CD4-positive, alpha-beta memory T cell (primary cell): ENCODE data around the gene PKN3. TPM values are rescaled to one million over a fixed set of nuclear protein-coding genes. Genes with fewer than 3 reads are reported as not detected.

Experiments used
- CTCF ChIA-PET: fragments of 350-600 bp; sonication (Branson Sonifier 250); formaldehyde crosslinking; loops from one replicate; lab custom pipeline; 2021; ENCODE audit warnings: inconsistent platforms; ENCODE audit not compliant: partially characterized antibody; lab: Charles Lee
- POLR2A ChIA-PET: fragments of 350-600 bp; sonication (Branson Sonifier 250); formaldehyde crosslinking; loops from one replicate; lab custom pipeline; 2021; ENCODE audit not compliant: partially characterized antibody; lab: Charles Lee
- DNase-seq, 5 donors: peaks; one replicate each; pipeline versions ENCODE4 v3.0.0 to v3.0.0-alpha.2; 2020 to 2022; ENCODE audit warnings: mixed read lengths in 1 of 5
- H3K27ac ChIP-seq: one replicate; pipeline ENCODE4 v1.7.0; 2013; ENCODE audit warnings: low read depth, low read length
- H3K27me3 ChIP-seq: 2 replicates; pipeline ENCODE4 v1.7.0; 2013; ENCODE audit warnings: mild to moderate bottlenecking, low read length, moderate library complexity; ENCODE audit not compliant: insufficient read depth
- H3K36me3 ChIP-seq: 2 replicates; pipeline ENCODE4 v1.7.0; 2013; ENCODE audit warnings: mild to moderate bottlenecking, low read length, moderate library complexity; ENCODE audit not compliant: insufficient read depth
- H3K4me1 ChIP-seq: 2 replicates; pipeline ENCODE4 v1.7.0; 2013; ENCODE audit warnings: mild to moderate bottlenecking, low read length, moderate library complexity; ENCODE audit not compliant: insufficient read depth
- H3K4me3 ChIP-seq, 2 donors: one replicate each; pipeline ENCODE4 v1.7.0; 2013; ENCODE audit warnings: low read length in 2 of 2, mild to moderate bottlenecking in 1 of 2
- H3K9me3 ChIP-seq, 2 donors: one replicate each; pipeline ENCODE4 v1.7.0; 2013; ENCODE audit warnings: low read length in 2 of 2, control low read depth in 1 of 2; ENCODE audit not compliant: control insufficient read depth in 1 of 2
- H3K27ac Mint-ChIP-seq, 7 donors: one replicate each; pipeline ENCODE4 v1.8.0; 2020 to 2021; ENCODE audit warnings: mixed read lengths in 7 of 7, mild to moderate bottlenecking in 6 of 7, inconsistent platforms in 3 of 7, moderate library complexity in 3 of 7
- H3K27me3 Mint-ChIP-seq, 2 donors: one replicate each; pipeline ENCODE4 v1.8.0; 2020 to 2021; ENCODE audit warnings: mixed read lengths in 2 of 2
- H3K36me3 Mint-ChIP-seq, 2 donors: one replicate each; pipeline ENCODE4 v1.8.0; 2020 to 2021; ENCODE audit warnings: mixed read lengths in 2 of 2, inconsistent platforms in 1 of 2, mild to moderate bottlenecking in 1 of 2
- H3K4me1 Mint-ChIP-seq, 4 donors: one replicate each; pipeline ENCODE4 v1.8.0; 2020 to 2021; ENCODE audit warnings: mixed read lengths in 4 of 4, mild to moderate bottlenecking in 1 of 4
- H3K4me3 Mint-ChIP-seq, 8 donors: one replicate each; pipeline ENCODE4 v1.8.0; 2020 to 2021; ENCODE audit warnings: mixed read lengths in 8 of 8, mild to moderate bottlenecking in 7 of 8, moderate library complexity in 6 of 8, inconsistent platforms in 3 of 8
- H3K9me3 Mint-ChIP-seq, 8 donors: one replicate each; pipeline ENCODE4 v1.8.0; 2020 to 2021; ENCODE audit warnings: mixed read lengths in 8 of 8, mild to moderate bottlenecking in 5 of 8, inconsistent platforms in 3 of 8, moderate library complexity in 1 of 8
- intact Hi-C: fragments of 100-400 bp; cut with micrococcal nuclease; formaldehyde crosslinking; loops from one replicate; pipeline ENCODE4 v1.15.1; 2023
- polyA plus RNA-seq, 2 donors: library from polyadenylated mRNA; unstranded; fragments of 300-500 nt; fragmentation: Illumina TruSeq; gene quantifications; one replicate each; pipeline ENCODE4 v1.2.3, GENCODE V29; 2021
- total RNA-seq, 2 experiments: library from RNA; stranded (reverse); gene quantifications; one replicate each; pipeline ENCODE4 v1.2.3, GENCODE V29; 2021

Gene PKN3
- total and polyA plus RNA-seq, 4 experiments from 2014 or later = 0.48 to 2.6 (median 1.5) TPM

DNA sequence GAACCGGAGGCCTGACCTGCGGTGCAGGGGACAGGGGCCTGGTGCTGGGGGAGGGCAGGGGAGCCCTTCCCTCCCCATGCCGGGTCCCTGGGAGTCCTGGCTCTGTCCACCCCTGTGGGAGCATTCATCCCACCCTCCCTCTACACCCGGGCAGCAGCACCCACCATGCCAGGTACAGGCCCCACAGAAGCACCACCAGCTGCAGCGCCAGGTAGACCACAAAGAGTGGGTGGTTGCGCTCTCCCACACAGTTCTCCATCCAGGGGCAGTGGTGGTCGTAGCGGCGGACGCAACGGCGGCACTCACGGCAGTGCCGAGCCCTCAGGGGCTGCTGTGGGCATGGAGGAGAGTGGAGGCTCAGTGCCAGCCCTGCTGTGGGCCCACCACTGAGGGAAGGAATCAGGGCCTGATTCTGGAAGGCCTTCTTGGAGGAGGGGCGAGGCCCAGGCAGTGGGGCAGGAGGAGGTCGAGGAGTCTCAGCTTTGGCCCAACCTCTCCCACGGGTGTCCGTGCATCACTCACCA is 19.2 kb downstream of the PKN3 start:
- Mint-ChIP-seq H3K27ac (peak overlapping the region in 2 of 7 donors; percentile 58 to 89), H3K9me3 (peaks cover 0 to 8% (median 0%) of the 10 kb centered on the region in 8 donors), H3K36me3 (peaks cover 0 to 17% of the 10 kb centered on the region in 2 donors), H3K27me3 (no peaks in the 10 kb centered on the region), H3K4me3 (peak overlapping the region in 1 of 8 donors; percentile 46), H3K4me1 (peaks cover 23 to 45% (median 29%) of the 10 kb centered on the region in 4 donors)
- DNase-seq = no peak
- Histone ChIP-seq H3K27me3 (no peaks in the 10 kb centered on the region), H3K36me3 (peaks cover 4% of the 10 kb centered on the region), H3K4me3 (no peak overlapping the region), H3K4me1 (peaks cover 28% of the 10 kb centered on the region), H3K9me3 (no peaks in the 10 kb centered on the region), H3K27ac (no peak overlapping the region)
- ChIA-PET CTCF (interaction anchor here (1.0 kb wide), 1 partner anchor 11 kb away, joined by 3 read pairs; no protein-coding TSS in a partner anchor), POLR2A (interaction anchor here (0.6 to 3.2 kb wide), 3 partner anchors 29 to 170 kb away, joined by 3 to 16 read pairs (median 3); partner anchors contain the start of gene SPTAN1)
- intact Hi-C loops = loop anchor here (10.0 kb wide), 1 partner anchor 93 kb away; the partner anchor contains the start of gene ENDOG

GRCh38 chr9:128722380-128723351 is 20.4 kb downstream of the PKN3 start:
- H3K9me3 ChIP-seq = no peaks in the 10 kb centered on the region
- no peak for DNase-seq
- intact Hi-C loops = loop anchor here (10.0 kb wide), 1 partner anchor 92 kb away; the partner anchor contains the start of gene ENDOG
- Mint-ChIP-seq H3K36me3 (peaks cover 0 to 17% of the 10 kb centered on the region in 2 donors), H3K9me3 (peaks cover 0 to 8% (median 0%) of the 10 kb centered on the region in 8 donors), H3K4me1 (peaks cover 23 to 45% (median 32%) of the 10 kb centered on the region in 4 donors), H3K4me3 (peak overlapping the region; percentile 39 to 94 (median 91)), H3K27ac (peak overlapping the region; percentile 57 to 97 (median 95)), H3K27me3 (no peaks in the 10 kb centered on the region)
- peaks cover 4% of the 10 kb centered on the region for H3K36me3 ChIP-seq
- no peaks in the 10 kb centered on the region for H3K27me3 ChIP-seq
- CTCF ChIA-PET = interaction anchor here (1.0 kb wide), 1 partner anchor 10 kb away, joined by 3 read pairs; no protein-coding TSS in a partner anchor
- H3K27ac ChIP-seq = peak overlapping the region; percentile 70
- peaks cover 28% of the 10 kb centered on the region for H3K4me1 ChIP-seq
- POLR2A ChIA-PET = interaction anchor here (1.5 to 3.7 kb wide), 5 partner anchors 34 to 171 kb away, joined by 4 to 37 read pairs (median 16); partner anchors contain the start of genes DYNC2I2, SET, SPTAN1 and ZER1
- H3K4me3 ChIP-seq = no peak overlapping the region

- Mint-ChIP-seq H3K4me1 (peaks cover 23 to 45% (median 32%) of the 10 kb centered on the region in 4 donors), H3K4me3 (peak overlapping the region; percentile 90 to 94 (median 92)), H3K9me3 (peaks cover 0 to 8% (median 0%) of the 10 kb centered on the region in 8 donors), H3K36me3 (peaks cover 0 to 17% of the 10 kb centered on the region in 2 donors), H3K27ac (peak overlapping the region; percentile 87 to 97 (median 95)), H3K27me3 (no peaks in the 10 kb centered on the region)
- ChIA-PET CTCF (interaction anchor here (1.7 kb wide), 1 partner anchor 15 kb away, joined by 4 read pairs; no protein-coding TSS in a partner anchor), POLR2A (interaction anchor here (1.0 to 3.7 kb wide), 21 partner anchors 8 to 357 kb away, joined by 3 to 37 read pairs (median 5); partner anchors contain the start of genes DYNC2I2, ENDOG, MIGA2 and SET)
- H3K4me3 ChIP-seq = peak overlapping the region; percentile 79 to 95
- H3K27ac ChIP-seq = peak overlapping the region; percentile 70
- DNase-seq = no peak
- no peaks in the 10 kb centered on the region for H3K27me3 ChIP-seq
- peaks cover 4% of the 10 kb centered on the region for H3K36me3 ChIP-seq
- H3K9me3 ChIP-seq = no peaks in the 10 kb centered on the region
- intact Hi-C loops = loop anchor here (10.0 kb wide), 1 partner anchor 91 kb away; the partner anchor contains the start of gene ENDOG
- peaks cover 28% of the 10 kb centered on the region for H3K4me1 ChIP-seq
Measured at GRCh38 chr9:128723352-128723865, 21.1 kb downstream of the PKN3 start.

- peaks cover 0 to 8% (median 0%) of the 10 kb centered on the region in 8 donors for H3K9me3 Mint-ChIP-seq
- Histone ChIP-seq H3K36me3 (peaks cover 4% of the 10 kb centered on the region), H3K27ac (peak within 1 kb of the TSS; percentile 70), H3K4me3 (peak within 1 kb of the TSS; percentile 89 to 95), H3K27me3 (no peaks in the 10 kb centered on the region), H3K9me3 (no peaks in the 10 kb centered on the region), H3K4me1 (peaks cover 28% of the 10 kb centered on the region)
- POLR2A ChIA-PET = interaction anchor here (0.7 to 3.7 kb wide), 30 partner anchors 9 to 356 kb away, joined by 3 to 37 read pairs (median 5); partner anchors contain the start of genes DYNC2I2, ENDOG, KYAT1 and LRRC8A
- H3K36me3 Mint-ChIP-seq = peaks cover 0 to 17% of the 10 kb centered on the region in 2 donors
- H3K4me1 Mint-ChIP-seq = peaks cover 23 to 45% (median 32%) of the 10 kb centered on the region in 4 donors
- DNase-seq = peak; percentile 98 to 99 (median 99)
- intact Hi-C loops = loop anchor here (1.0 to 10.0 kb wide), 7 partner anchors 22 to 268 kb away; partner anchors contain the start of genes DYNC2I2, ENDOG, ODF2 and PKN3
- no peaks in the 10 kb centered on the region for H3K27me3 Mint-ChIP-seq
- peak within 1 kb of the TSS; percentile 90 to 94 (median 92) for H3K4me3 Mint-ChIP-seq
- CTCF ChIA-PET = interaction anchor here (0.9 to 1.7 kb wide), 5 partner anchors 11 to 362 kb away, joined by 3 to 4 read pairs (median 3); no protein-coding TSS in a partner anchor
- H3K27ac Mint-ChIP-seq = peak within 1 kb of the TSS; percentile 89 to 97 (median 95)
Measured at GRCh38 chr9:128723866-128724743, 21.8 kb downstream of the PKN3 start, which contains the start of gene ZDHHC12. Gene ZDHHC12 (minus strand): TSS chr9:128724127. CDS start chr9:128724093, 34 bp downstream.

DNA sequence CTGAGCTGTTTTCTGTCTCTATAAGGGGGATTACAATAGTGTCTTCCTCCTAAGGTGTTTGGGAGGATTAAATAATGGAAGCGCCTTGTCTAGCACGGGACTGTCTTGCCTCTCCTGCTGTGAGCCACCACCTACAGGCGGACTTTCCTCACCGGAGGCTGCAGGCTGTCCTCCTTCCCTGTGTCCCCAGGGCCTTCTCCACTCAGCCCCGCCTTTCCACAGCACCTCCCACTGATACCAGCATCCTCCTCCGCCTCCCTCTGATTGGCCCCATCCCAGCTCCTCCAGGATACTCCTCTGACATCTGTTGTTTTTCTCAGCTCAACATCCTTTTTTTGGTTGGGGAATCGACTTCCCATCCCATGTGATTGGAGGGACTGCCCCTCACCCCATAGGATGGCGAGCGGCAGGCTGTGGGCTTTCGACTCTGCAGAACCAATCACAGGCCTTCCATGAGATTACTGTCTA is 22.5 kb downstream of the PKN3 start:
- no peaks in the 10 kb centered on the region for H3K27me3 ChIP-seq
- ChIA-PET CTCF (interaction anchor here (0.9 to 1.7 kb wide), 5 partner anchors 10 to 362 kb away, joined by 3 to 4 read pairs (median 3); no protein-coding TSS in a partner anchor), POLR2A (interaction anchor here (0.7 to 3.7 kb wide), 28 partner anchors 9 to 355 kb away, joined by 3 to 37 read pairs (median 5); partner anchors contain the start of genes DYNC2I2, ENDOG, KYAT1 and LRRC8A)
- no peaks in the 10 kb centered on the region for H3K9me3 ChIP-seq
- H3K4me3 Mint-ChIP-seq = peak overlapping the region; percentile 86 to 94 (median 92)
- peaks cover 4% of the 10 kb centered on the region for H3K36me3 ChIP-seq
- peaks cover 0 to 17% of the 10 kb centered on the region in 2 donors for H3K36me3 Mint-ChIP-seq
- no peaks in the 10 kb centered on the region for H3K27me3 Mint-ChIP-seq
- peaks cover 28% of the 10 kb centered on the region for H3K4me1 ChIP-seq
- peak overlapping the region; percentile 89 to 95 for H3K4me3 ChIP-seq
- intact Hi-C loops = loop anchor here (1.0 to 10.0 kb wide), 7 partner anchors 22 to 268 kb away; partner anchors contain the start of genes DYNC2I2, ENDOG, ODF2 and PKN3
- peak overlapping the region; percentile 85 to 95 (median 93) for H3K27ac Mint-ChIP-seq
- DNase-seq = peak in 2 of 5 donors; percentile 34 to 60
- H3K27ac ChIP-seq = peak overlapping the region; percentile 70
- H3K9me3 Mint-ChIP-seq = peaks cover 0 to 5% (median 0%) of the 10 kb centered on the region in 8 donors
- H3K4me1 Mint-ChIP-seq = peaks cover 23 to 45% (median 32%) of the 10 kb centered on the region in 4 donors
